HepG2 (cell line): ENCODE results near the gene BLOC1S2. TPM values are rescaled to one million over a fixed set of nuclear protein-coding genes. Genes with fewer than 3 reads are reported as not detected.

ENCODE experiments used
- ATAC-seq: fragments of 200-7000 bp; cut with Tn5 transposase; 3 replicates; pipeline ENCODE4 v1.9.1; 2020; ENCODE audit warnings: mild to moderate bottlenecking, moderate library complexity
- BruUV-seq: library from RNA; stranded (reverse); fragments of 400-500 nt; replicated peaks from 2 replicates; lab custom pipeline; 2021; lab: Mats Ljungman, UMichigan
- CTCF ChIA-PET: fragments of 300-600 bp; formaldehyde crosslinking; extraction: SDS; loops from one replicate; lab custom pipeline; 2021; ENCODE audit warnings: low total read pairs, inconsistent platforms, low intra/inter-chr PET ratio; lab: Yijun Ruan, JAX
- POLR2A ChIA-PET: fragments of 350-600 bp; sonication (Branson Sonifier 250); formaldehyde crosslinking; loops from one replicate; lab custom pipeline; 2020; ENCODE audit warnings: antibody characterized with exemption, inconsistent platforms; lab: Yijun Ruan, JAX
- DNase-seq: peaks from one replicate; pipeline ENCODE4 v3.0.0-alpha.2; 2015; ENCODE audit warnings: low spot score
- FAIRE-seq: peaks from 3 replicates; lab custom pipeline; 2011; peaks lifted over from hg19 to GRCh38; lab: Jason Lieb, UNC
- H2AFZ ChIP-seq: one replicate; pipeline ENCODE4 v1.6.1; 2011; ENCODE audit warnings: low read length, inconsistent platforms
- H3K27ac ChIP-seq: fragments of 300-600 bp; 3 replicates; pipeline ENCODE4 v1.8.0; 2011; ENCODE audit warnings: mixed run types, mild to moderate bottlenecking, mixed read lengths, low read length, inconsistent platforms; ENCODE audit not compliant: insufficient read depth; ENCODE audit errors: extremely low read length
- H3K27me3 ChIP-seq, 2 experiments: fragments of 200-600 bp in 1 of 2; 2 replicates in 1 of 2; 3 replicates in 1 of 2; pipeline versions ENCODE4 v1.6.0 to v1.8.0; 2011; ENCODE audit warnings: low read length in 2 of 2, mild to moderate bottlenecking in 2 of 2, moderate library complexity in 2 of 2, inconsistent platforms in 1 of 2; ENCODE audit not compliant: insufficient read depth in 2 of 2, control insufficient read depth in 1 of 2
- H3K36me3 ChIP-seq, 2 experiments: fragments of 200-600 bp in 1 of 2; replicated peaks in 1 of 2; 2 replicates in 1 of 2; 3 replicates in 1 of 2; pipeline versions ENCODE4 v1.5.1 to v1.8.0; 2011; ENCODE audit warnings: low read length in 2 of 2, inconsistent platforms in 1 of 2; ENCODE audit not compliant: insufficient read depth in 2 of 2, control insufficient read depth in 1 of 2
- H3K4me1 ChIP-seq: 2 replicates; pipeline ENCODE4 v1.5.1; 2012; ENCODE audit warnings: low read length, inconsistent platforms; ENCODE audit not compliant: insufficient read depth
- H3K4me2 ChIP-seq: 2 replicates; pipeline ENCODE4 v1.6.0; 2011; ENCODE audit warnings: low read depth, low read length, inconsistent platforms
- H3K4me3 ChIP-seq, 3 experiments: fragments of 200-600 bp in 1 of 3; sonication (generic), shearing (Covaris generic) in 1 of 3; replicated peaks in 1 of 3; 2 replicates each; pipeline ENCODE4 v1.5.1; 2011 to 2016; ENCODE audit warnings: low read length in 3 of 3, inconsistent platforms in 2 of 3, low read depth in 2 of 3, mild to moderate bottlenecking in 2 of 3, control low read depth in 1 of 3, mixed read lengths in 1 of 3; ENCODE audit not compliant: insufficient read depth in 1 of 3
- H3K79me2 ChIP-seq: one replicate; pipeline ENCODE4 v1.6.1; 2011; ENCODE audit warnings: low read length, inconsistent platforms; ENCODE audit not compliant: insufficient read depth
- H3K9ac ChIP-seq: 2 replicates; pipeline ENCODE4 v1.6.0; 2011; ENCODE audit warnings: mild to moderate bottlenecking, low read depth, low read length, inconsistent platforms; ENCODE audit not compliant: insufficient read depth
- H3K9me3 ChIP-seq: 2 replicates; pipeline ENCODE4 v1.5.1; 2012; ENCODE audit warnings: mild to moderate bottlenecking, low read length
- H4K20me1 ChIP-seq: 2 replicates; pipeline ENCODE4 v1.6.0; 2011; ENCODE audit warnings: inconsistent platforms, mild to moderate bottlenecking, low read length, moderate library complexity; ENCODE audit not compliant: insufficient read depth
- ATF7-NPFF ChIP-seq: sonication (generic); formaldehyde crosslinking; IDR thresholded peaks from 2 replicates; pipeline ENCODE4 v1.8.1; 2023; ENCODE audit warnings: mild to moderate bottlenecking, low read depth, missing genetic modification reagents, moderate library complexity
- ELK4 ChIP-seq: sonication (generic); formaldehyde crosslinking; IDR thresholded peaks from 2 replicates; pipeline ENCODE4 v1.9.0; 2021; ENCODE audit warnings: missing genetic modification reagents, borderline replicate concordance
- MAFK ChIP-seq, 2 experiments: IDR thresholded peaks in 1 of 2; conservative IDR thresholded peaks in 1 of 2; 2 replicates each; pipeline ENCODE4 v1.6.1; 2011; ENCODE audit warnings: improper control_type of control experiment in 2 of 2, low read length in 2 of 2
- NFE2L1 ChIP-seq: sonication (generic); formaldehyde crosslinking; IDR thresholded peaks from 2 replicates; pipeline ENCODE4 v1.4.0; 2020; ENCODE audit warnings: missing genetic modification reagents, mild to moderate bottlenecking, borderline replicate concordance
- POLR2AphosphoS2 ChIP-seq: IDR thresholded peaks from 2 replicates; pipeline ENCODE4 v1.6.1; 2011; ENCODE audit warnings: low read depth, low read length, improper control_type of control experiment
- SIN3B ChIP-seq: fragments of 150-350 bp; IDR thresholded peaks from 2 replicates; pipeline ENCODE4 v1.6.1; 2014; ENCODE audit warnings: low read length
- TP53 ChIP-seq: sonication (generic); formaldehyde crosslinking; conservative IDR thresholded peaks from 2 replicates; pipeline ENCODE4 v1.4.0; 2020; ENCODE audit warnings: missing genetic modification reagents
- ZC3H13 ChIP-seq: sonication (generic); formaldehyde crosslinking; IDR thresholded peaks from 2 replicates; pipeline ENCODE4 v1.8.1; 2023; ENCODE audit warnings: mild to moderate bottlenecking, missing genetic modification reagents, moderate library complexity
- ZNF709 ChIP-seq: sonication (generic); formaldehyde crosslinking; IDR thresholded peaks from 2 replicates; pipeline ENCODE4 v1.5.0; 2020; ENCODE audit warnings: mild to moderate bottlenecking, missing genetic modification reagents
- ZNF777 ChIP-seq: sonication (generic); formaldehyde crosslinking; IDR thresholded peaks from 2 replicates; pipeline ENCODE4 v1.4.0; 2020; ENCODE audit warnings: missing genetic modification reagents
- ZNF790 ChIP-seq: sonication (generic); formaldehyde crosslinking; IDR thresholded peaks from 2 replicates; pipeline ENCODE4 v1.8.0; 2022; ENCODE audit warnings: missing genetic modification reagents, mild to moderate bottlenecking, borderline replicate concordance
- ZSCAN9 ChIP-seq: IDR thresholded peaks from 2 replicates; pipeline ENCODE4 v1.6.1; 2016; ENCODE audit warnings: borderline replicate concordance
- WGBS: methylation state at CpG from one replicate; pipeline ENCODE4 v1.1.6; 2017; ENCODE audit warnings: low lambda C conversion rate; 5-methylcytosine and 5-hydroxymethylcytosine counted together
- in situ Hi-C: cut with HindIII; loops from 2 replicates; pipeline ENCODE4 v1.10.0; 2017; ENCODE audit warnings: low pct_unique_long_range_greater_than_20kb; ENCODE audit not compliant: extremely low pct_ligation_motif_present
- intact Hi-C: fragments of 100-400 bp; cut with micrococcal nuclease; formaldehyde crosslinking; loops from one replicate; pipeline ENCODE4 v1.10.0; 2022; ENCODE audit not compliant: unreplicated experiment
- polyA plus RNA-seq, 8 experiments: library from polyadenylated mRNA; depleted of rRNA in 3 of 8; stranded (reverse) in 7 of 8; unstranded in 1 of 8; fragments of >200 nt; fragmentation: Illumina TruSeq in 4 of 8; extraction: Trizol in 4 of 8; gene quantifications; 2 replicates each; pipeline versions ENCODE4 v1.2.1 to v1.2.3, GENCODE V29; 2011 to 2016; ENCODE audit warnings: low read depth in 4 of 8, missing spikeins in 1 of 8, mixed read lengths in 1 of 8; ENCODE audit not compliant: insufficient read depth in 1 of 8
- total RNA-seq, 5 experiments: library from RNA; depleted of rRNA; stranded (reverse); fragments of >200 nt; fragmentation: Illumina TruSeq; extraction: Trizol; gene quantifications; 2 replicates each; pipeline ENCODE4 v1.2.3, GENCODE V29; 2016; ENCODE audit warnings: low read depth in 1 of 5

Gene BLOC1S2
- total and polyA plus RNA-seq, 2 of the 13 experiments (the other 11 are each of a cell fraction or from before 2014, with no cell fraction given), result 22.3 to 64.4 TPM

GRCh38 chr10:100239851-100240250 is 46.6 kb downstream of the BLOC1S2 start (continued):
- TF ChIP-seq TP53 (CRISPR knock-in tag), result no peak
- no peak for TF ChIP-seq ZNF777 (CRISPR knock-in tag)
- no peak for TF ChIP-seq ATF7-NPFF (CRISPR knock-in tag)
- no peak for TF ChIP-seq POLR2AphosphoS2
- TF ChIP-seq ELK4 (CRISPR knock-in tag), result no peak

GRCh38 chr10:100238429-100238828 is 48.1 kb downstream of the BLOC1S2 start:
- Histone ChIP-seq H4K20me1 (no peaks in the 10 kb centered on the region), H3K4me2 (no peak overlapping the region), H3K9ac (no peak overlapping the region), H3K4me1 (no peaks in the 10 kb centered on the region), H3K79me2 (no peaks in the 10 kb centered on the region), H2AFZ (no peak overlapping the region), H3K4me3 (no peak overlapping the region), H3K27ac (no peak overlapping the region), H3K9me3 (no peaks in the 10 kb centered on the region), H3K27me3 (no peaks in the 10 kb centered on the region), H3K36me3 (peaks cover 10 to 71% of the 10 kb centered on the region in 2 experiments)
- FAIRE-seq (no peak), DNase-seq (no peak), ATAC-seq (no peak)
- ChIA-PET CTCF (no interaction called here), POLR2A (no interaction called here)
- BruUV-seq, result no TSS peak
- TF ChIP-seq ZNF790 (CRISPR knock-in tag) (no peak), ZC3H13 (no peak), ZNF709 (CRISPR knock-in tag) (no peak), SIN3B (no peak), MAFK (conservative IDR thresholded peaks at IDR 0.05 in 1 of 2, IDR thresholded peaks at IDR 0.05 in 1 of 2; ENCODE audit: low read length in 2 of 2) (no peak), ZSCAN9 (CRISPR knock-in tag) (no peak), NFE2L1 (no peak)
- intact Hi-C loops (no loop called here), in situ Hi-C loops (no loop called here)
- WGBS, result 95% methylated on average over 7 of the region's 7 CpGs
